Stimulated activated CD4-positive, alpha-beta T cell treated with anti-CD3 and anti-CD28 coated beads, Interleukin-2, amount 100 ng/mL, for 24 hours (primary cell): ENCODE data around the gene CHRD.

Experiments used
- DNase-seq, 2 donors: peaks; one replicate each; pipeline ENCODE4 v3.0.0-alpha.2; 2020

The CHRD gene

DNA sequence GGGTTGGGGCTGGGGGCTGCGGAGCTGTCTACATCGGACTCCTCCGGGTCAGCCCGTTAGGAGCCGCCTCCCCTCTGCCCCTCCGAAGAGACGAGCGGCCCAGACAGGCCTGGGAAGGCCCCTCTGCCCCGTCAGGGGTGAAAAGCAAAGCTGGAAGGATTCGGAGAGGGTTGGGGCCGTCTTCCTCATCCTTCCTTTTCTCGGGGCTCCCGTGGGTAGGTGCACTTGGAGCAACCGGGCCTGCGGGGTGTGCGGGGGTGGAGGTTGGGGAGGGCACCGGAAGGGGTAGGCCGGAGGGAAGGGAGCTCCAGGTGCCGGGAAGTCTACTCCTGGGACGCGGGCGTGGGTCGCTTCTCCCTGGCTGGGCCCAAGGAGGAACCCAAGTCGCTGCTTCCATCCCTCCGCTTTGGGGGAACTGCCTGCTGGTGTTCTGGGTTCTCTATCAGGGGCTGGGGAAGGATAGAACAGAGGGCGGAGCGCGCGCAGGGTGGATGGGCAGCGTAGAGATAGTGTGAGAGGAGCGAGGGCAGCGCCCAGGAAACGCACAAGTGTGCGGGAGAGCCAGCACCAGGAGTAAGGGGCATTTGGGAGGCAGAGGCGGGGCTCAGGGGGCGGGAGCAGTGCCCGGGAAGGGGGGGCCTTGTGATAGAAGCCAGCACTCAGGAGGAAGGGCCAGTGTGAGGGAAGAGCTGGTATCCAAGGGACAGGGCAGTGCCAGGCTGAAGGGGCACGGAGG, 17.8 kb upstream of the CHRD start:
- DNase-seq: peak; percentile 62 to 63

DNA sequence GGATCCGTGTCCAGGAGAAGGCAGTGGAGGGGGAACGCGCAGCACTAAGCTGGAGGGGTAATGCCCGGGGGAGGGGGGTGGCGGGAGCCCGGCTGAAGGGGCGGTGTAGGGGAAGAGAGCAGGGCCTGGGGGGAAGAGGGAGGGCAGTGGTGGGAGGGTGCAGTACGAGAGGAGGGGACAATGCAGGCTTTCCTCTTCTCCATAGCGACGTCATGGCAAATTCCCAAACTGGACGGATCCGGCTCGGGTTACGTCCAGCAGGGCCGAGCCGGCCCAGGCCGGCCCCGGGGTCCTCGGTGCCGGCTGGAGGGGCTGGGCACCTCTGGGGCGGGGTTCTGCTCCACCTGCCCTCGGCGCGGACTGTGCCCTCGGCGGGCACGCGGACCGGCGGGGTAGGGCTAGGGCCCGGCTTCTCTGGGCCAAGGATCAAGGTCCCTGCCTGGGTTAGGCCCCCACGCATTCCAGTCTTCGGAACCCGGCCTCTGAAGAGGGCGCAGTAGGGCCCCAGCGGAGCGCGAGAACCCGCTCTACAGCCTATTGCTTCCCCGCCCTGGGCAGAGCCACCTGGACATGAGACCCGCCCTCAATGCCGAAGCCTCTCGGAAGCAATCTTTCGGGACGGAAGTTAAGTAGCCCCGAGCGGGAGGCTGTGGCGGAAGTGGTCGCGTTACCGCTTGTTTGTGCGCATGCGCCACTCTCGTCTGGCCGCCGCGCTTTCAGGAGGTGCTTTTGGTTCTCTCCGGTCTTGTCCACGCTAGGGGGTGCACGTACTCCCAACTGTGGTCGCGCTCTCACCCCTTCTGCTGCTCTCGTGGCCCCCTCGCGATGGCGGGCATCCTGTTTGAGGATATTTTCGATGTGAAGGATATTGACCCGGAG, 16.9 kb upstream of the CHRD start:
- DNase-seq: peak; percentile 94 to 96

DNA sequence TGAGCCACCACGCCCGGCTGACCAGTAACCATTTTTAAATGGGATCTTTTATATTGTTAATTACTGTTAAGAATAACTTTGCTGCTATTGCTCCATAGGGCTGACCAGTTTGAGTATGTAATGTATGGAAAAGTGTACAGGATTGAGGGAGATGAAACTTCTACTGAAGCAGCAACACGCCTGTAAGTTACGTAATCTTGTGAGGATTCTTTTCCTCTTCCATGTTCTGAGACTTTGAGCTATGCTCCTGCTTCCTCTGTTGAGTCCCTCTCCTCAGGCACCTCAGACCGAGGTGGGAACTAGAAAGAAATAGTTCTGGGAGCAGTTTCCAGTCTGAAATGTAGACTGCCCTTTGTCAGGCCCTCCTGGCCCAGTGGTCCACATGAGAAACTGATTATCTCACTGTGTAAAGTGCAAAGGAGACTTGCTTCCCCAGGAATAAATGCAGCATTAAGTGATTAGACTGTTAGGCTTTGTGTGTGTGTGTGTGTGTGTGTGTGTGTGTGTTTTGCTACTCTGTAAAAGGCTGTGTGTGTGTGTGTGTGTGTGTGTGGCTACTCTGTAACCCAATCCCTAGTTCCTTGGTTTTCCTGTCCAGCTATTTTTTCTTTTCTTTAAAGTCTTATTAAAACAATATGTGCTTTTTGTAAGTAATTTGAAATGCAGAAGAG, 13.1 kb upstream of the CHRD start:
- DNase-seq: no peak

DNA sequence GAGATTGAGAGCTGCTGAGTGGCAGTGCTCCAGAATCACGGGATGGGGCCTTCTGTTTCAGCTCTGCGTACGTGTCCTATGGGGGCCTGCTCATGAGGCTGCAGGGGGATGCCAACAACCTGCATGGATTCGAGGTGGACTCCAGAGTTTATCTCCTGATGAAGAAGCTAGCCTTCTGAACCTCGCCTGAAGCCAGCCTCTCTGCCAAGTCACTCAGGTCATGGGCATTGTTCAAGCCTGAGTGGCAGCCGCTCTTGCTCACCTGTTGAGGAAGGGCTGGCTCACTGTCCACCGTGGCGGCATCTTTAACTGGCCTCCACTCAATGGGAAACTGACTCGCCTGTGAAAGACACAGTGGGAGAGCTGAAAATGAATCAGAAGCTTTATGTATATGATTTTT, 11.7 kb upstream of the CHRD start:
- DNase-seq: no peak

DNA sequence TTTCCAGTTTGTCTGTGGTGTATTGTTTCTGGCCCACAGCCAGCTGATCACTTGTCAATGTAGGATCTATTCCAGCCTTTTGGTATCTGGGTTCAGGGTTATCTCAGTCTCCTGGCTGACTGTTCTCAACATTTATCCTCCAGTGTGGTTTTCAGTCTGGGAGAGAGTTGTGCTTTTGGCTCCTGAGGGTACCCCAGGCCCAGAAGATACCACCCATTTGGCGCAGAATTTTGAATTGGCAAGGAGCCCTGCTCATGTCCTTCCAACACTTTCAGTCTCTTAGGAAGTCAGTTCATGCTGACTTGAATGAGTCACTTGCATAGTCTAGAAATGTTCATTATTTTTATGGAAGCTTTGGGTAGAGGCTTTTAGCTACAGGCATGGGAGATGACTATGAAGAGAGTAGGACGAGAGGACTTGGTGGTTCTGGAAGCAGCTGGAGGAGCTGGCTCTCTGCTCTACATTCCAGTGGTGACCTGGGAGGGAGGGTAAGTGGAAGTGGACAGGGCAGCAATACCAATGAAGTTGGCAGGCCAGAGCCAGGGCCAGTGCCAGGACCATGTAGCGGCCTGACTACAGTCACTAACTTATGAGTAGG, 11.2 kb upstream of the CHRD start:
- no peak for DNase-seq

DNA sequence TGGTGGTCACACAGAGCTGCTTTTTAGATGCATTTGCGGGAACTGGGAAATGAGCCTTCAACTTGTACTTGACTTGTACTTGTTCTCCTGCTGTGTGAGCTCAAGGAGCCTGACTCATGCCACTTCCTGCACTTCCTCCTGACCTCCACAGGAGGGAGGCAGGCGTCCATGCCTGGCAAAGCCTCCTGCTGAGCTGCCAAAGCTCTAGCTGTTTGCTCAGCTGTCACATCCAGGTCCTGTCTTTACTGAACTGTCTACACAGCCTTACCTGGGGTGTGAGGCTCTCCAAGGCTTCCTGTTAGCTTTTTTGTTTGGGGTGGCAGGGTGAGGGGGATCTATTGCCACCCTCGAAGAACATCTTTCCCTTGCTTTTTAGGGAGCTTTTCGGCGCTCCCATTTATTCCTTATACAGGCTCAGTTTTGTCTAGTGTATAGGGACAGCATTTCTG, 8.3 kb upstream of the CHRD start:
- peak; percentile 56 to 62 for DNase-seq

DNA sequence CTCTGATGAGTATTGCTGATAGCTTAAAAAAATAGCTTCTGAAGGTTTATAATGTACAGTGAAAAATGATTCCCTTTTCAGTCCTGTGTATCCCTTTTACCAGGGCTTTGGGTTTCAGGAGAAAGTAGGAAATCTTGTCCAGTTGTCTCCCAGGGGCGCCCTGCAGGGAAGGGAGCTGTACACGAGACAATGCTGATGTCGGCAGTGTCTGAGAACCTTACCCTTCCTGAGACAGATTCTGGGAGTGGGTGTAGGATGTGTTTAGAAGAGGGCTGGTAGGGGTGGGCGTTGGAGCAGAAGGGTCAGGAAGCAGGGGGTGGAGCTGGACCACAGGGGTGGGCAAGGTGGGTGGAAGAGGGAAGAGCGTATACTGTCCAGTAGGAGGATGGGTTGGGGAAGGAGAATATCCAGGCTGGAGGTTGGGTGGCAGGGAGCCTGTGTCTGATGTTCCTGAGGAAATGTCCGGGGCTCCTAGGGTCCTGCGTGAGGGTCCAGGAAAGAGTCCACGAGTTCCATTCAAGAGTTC, 7.5 kb upstream of the CHRD start:
- DNase-seq: no peak

DNA sequence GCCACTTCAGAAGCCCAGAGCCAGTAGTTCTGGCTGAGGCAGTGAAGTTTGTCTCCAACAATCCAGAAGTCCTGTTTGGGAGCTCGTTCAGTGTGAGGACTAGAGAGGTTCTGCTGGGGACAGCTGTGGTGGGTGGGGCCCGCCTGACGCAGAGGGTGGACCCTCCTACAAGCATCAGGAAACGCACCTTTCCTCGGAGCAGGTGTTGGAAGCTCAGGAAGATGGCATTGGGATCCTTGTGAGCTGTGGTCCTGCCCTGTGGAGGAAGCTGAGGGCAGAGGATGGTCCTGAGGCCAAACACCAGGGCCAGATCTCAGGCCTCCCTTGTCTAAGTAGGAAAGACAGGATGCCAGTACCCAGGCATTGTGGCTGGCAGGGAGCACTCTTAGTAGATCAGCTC, 6.9 kb upstream of the CHRD start:
- no peak for DNase-seq

DNA sequence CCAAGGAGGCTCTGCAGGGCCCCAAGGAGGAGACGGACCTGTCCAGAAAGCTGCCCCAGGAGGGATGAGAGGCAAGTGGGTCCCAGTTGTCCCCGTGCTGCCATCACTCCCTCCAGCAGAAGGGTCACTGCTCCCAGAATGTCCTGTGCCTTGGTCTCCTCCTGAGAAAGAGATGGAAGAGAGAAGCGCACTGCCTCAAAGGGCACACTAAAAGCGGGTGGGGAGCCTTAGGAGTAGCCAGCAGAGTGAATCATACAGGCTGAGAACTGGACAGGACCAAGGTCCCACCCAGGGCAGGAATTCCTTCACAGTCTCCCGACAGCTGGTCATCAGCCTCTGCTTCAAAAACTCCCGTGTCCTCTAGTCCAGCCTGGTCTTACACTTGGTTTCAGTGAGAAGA, 6.4 kb upstream of the CHRD start:
- DNase-seq: no peak

DNA sequence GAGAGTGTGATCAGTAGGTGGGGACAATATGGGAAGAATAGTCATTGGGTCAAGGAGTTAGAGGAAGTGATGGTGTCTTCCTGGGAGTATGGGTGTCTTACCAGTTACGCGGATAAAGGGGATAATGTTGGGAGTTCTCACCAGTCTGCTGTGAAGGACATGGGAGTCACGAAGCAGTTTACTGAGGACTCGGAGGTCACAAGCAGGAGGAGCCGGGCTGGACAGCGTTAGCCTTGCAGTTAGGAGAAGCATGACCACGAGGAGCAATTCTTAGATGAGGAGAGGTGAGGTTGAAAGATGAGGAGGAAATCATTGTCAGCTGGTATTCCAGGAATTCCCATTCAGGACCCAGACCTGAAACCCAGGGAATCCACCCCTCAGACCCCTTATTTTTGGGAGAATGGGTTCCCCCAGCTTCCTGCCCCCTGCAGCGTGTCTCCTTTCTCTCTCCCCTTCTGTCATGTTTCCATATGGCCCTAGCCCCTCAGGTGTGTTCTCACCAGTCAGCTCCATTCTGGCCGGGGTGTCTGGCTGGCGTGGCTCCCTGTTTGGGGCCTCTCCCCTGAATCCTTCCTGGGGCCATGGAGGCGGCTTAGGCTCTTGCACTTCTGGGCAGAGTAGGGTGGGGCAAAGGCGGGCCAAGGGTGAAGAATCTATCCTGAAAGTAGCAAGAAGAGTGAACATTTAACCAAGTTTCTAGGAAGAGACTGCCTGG, 4.0 kb upstream of the CHRD start:
- no peak for DNase-seq

DNA sequence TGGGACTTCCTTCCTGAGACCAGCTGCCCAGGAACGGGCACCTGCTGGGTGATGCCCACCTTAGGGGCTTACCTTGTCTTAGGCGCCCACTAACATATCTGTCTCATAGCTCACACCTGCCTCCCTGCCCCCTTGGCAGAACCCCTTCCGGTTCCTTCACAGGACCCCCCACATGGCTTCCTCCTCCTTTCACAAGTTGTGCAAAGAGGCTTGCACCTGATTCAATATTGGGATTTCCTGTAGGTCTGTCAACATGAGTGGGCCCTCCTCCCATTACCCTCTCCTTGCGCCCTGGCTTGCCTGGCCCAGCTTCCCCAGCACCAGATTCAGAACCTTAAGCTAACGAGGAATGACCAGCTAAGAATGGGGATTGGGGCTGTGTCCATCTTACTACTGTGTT, 2.5 kb upstream of the CHRD start:
- DNase-seq: no peak

DNA sequence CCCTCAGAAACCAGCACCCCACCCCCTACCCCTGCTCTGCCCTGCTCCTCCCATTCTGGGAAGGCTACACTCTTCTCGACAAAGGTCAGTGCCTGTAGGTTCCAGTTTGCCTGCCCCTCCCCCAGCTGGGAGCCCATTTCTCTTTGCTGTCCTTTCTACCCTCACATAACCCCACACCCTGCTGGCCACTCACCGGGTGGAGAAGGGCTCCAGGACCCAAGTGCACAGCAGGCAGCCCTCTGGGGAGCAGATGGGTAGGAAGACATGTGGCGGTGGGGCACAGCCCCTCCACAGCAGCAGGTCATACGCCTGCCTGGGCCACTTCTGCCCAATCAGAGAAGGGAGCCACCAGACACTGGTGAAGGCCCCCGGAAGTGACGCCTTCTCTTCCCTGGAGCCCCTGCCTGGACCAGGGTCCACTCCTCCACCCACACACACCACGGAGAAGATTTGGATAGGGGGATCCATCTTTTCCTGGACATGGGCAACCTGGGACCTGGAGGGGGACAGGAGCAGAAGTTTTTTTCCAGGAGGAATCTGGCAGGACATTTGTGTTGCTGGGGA, 1.9 kb upstream of the CHRD start, which contains the start of gene THPO:
Gene THPO, minus strand, starts transcription at position 326 of the 564 bp plus-strand sequence. CDS start 1,948 bp downstream, outside the sequence.
- no peak for DNase-seq

DNA sequence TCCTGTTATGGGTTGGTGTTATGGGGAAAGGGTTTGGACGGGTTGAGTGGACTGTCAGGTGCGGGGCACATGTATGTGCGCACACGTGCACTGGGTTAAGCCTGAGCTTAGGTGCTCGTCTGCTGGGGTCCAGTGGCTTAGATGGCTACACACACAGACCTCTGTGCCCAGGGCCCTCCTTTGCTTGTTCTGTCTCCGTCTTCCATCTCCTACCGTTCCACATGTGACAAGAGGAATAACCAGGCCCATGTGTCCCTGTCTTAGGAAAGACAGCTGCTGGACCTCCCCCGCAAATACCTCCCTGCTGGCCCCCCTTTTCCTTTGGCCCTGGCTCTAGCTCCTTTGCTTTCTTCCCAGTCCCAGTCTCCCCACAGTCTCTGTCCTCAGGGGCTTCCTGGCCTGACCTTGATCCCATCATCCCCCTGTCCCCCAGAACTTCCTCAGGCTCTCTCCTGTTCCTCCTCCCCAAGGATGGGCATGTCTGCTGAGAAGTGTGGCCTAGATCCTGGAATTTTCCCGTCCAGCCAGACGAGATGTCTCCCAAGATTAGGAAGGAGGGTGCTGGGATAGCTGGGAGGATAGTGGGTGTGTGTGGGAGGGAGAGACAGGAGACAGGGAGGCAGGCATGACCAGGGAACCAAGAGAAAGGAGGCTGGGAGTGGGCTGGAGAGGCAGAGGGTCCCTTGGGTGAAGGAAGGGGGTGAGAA, 1.1 kb upstream of the CHRD start:
- DNase-seq: no peak

DNA sequence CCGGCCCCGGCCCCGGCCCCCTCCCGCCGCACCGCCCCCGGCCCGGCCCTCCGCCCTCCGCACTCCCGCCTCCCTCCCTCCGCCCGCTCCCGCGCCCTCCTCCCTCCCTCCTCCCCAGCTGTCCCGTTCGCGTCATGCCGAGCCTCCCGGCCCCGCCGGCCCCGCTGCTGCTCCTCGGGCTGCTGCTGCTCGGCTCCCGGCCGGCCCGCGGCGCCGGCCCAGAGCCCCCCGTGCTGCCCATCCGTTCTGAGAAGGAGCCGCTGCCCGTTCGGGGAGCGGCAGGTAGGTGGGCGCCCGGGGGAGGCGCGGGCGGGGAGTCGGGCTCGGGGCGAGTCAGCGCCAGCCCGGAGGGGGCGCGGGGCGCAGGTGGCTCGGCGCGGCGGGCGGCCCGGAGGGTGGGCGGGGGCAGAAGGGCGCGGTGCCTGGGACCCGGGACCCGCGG, 352 bp downstream of the CHRD start:
- DNase-seq: peak; percentile 36 to 46

DNA sequence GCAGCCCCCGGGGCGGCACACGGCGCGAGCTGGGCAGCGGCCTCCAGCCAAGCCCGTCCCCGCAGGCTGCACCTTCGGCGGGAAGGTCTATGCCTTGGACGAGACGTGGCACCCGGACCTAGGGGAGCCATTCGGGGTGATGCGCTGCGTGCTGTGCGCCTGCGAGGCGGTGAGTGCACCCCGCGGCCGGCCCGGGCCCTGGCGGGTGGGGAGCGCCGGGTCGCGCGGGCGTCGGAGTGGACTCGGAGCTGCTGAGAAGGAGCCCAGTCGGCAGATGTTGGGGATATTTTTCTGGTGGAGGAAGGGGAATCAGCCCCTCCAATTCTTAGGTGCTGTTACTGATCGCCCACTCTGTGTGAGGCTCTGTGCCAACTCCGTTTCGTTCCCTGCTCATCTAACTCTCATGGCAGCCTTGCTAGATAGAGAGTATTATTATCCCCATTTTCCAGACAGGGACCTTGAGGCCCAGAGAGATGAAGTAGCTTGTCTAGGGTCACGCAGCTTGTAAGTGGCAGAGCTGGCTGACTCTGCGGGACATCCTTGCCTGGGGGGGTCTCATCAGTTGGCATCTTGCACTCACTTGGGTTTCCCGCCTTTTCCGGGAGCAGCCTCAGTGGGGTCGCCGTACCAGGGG, 890 bp downstream of the CHRD start:
- DNase-seq: peak in 1 of 2 donors; percentile 22

DNA sequence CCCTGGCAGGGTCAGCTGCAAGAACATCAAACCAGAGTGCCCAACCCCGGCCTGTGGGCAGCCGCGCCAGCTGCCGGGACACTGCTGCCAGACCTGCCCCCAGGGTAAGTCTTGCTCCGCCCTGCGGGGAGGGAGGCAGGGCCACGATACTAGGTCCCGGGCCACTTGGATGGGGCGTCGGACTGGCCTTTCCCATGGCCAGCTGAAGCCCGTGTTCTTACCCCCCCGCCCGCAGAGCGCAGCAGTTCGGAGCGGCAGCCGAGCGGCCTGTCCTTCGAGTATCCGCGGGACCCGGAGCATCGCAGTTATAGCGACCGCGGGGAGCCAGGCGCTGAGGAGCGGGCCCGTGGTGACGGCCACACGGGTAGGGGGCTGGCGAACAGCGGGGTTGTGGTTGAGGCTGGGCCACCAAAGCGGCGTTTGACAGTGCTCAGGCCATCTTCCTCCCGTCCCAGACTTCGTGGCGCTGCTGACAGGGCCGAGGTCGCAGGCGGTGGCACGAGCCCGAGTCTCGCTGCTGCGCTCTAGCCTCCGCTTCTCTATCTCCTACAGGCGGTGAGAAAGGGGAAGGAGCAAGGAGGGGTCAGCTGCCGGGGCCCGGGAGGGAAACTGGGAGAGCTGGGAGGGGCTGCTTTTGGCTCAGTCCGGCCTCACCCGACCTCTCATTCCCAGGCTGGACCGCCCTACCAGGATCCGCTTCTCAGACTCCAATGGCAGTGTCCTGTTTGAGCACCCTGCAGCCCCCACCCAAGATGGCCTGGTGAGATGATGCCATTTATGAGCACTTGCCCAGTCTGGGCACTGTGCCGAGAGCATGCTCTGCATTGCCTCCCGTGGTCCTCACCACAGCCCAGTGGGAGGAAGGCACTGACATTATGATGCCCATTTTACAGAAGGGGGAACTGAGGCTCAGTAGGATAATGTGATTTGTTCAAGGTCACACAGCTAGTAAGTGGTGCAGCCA, 1.7 kb downstream of the CHRD start:
- DNase-seq: peak in 1 of 2 donors; percentile 24

DNA sequence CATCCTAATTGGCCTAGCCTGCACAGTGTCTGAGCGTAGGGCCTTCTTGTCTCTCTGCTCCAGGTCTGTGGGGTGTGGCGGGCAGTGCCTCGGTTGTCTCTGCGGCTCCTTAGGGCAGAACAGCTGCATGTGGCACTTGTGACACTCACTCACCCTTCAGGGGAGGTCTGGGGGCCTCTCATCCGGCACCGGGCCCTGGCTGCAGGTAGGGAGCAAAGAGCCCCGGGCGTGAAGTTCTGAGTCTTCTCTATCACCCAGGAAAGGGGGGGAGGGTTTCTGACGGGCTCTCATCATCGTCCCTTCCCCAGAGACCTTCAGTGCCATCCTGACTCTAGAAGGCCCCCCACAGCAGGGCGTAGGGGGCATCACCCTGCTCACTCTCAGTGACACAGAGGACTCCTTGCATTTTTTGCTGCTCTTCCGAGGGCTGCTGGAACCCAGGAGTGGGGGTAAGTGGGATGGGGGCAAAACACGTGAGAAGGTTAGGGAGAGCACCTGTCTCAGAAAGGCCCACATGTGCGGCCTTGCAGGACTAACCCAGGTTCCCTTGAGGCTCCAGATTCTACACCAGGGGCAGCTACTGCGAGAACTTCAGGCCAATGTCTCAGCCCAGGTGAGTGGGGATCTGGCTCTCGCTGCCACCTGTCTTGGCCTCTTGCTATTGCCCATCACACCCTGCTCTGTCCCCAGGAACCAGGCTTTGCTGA, 2.6 kb downstream of the CHRD start:
- DNase-seq: no peak

DNA sequence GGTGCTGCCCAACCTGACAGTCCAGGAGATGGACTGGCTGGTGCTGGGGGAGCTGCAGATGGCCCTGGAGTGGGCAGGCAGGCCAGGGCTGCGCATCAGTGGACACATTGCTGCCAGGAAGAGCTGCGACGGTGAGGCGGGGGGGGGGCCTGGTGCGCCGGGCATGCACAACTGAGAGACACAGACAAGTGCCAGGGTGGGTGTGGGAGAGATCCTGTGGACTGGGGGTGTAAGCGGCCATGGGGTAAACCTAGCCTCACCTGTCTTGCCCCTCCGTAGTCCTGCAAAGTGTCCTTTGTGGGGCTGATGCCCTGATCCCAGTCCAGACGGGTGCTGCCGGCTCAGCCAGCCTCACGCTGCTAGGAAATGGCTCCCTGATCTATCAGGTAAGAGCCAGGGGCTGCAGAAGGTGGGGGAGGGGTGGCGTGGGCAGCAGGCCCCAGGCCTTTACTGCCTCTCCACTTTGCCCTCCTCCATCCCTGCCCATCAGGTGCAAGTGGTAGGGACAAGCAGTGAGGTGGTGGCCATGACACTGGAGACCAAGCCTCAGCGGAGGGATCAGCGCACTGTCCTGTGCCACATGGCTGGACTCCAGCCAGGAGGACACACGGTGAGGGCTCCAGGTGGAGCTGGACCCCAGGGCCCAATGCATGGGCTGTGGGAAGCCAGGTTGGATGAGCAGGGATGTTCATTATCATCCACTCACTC, 3.3 kb downstream of the CHRD start:
- DNase-seq: no peak
